Measurements from ENCODE around the gene MBTPS1.

MBTPS1 gene

DNA sequence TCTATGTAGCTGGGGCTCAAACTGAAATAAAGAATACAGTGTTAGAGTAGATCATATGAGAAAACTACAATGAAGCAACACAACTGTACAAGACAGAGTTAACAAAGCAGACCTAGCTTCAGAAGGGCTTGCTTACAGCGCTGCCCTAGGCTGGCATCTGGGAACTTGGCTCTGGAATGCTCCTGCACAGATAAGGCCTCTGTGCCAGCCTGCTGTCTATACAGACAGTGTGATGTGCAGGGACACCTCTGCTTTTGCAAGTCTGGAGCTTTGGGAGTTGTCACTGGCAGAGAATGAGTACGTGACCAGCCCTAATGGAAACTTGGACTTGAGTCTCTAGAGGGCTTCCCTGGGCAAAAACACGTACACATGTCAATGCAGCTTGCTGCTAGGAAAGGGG lies 42.0 kb downstream of the MBTPS1 start:
- DNase-seq (ENCODE audit: low read depth) = no peak

DNA sequence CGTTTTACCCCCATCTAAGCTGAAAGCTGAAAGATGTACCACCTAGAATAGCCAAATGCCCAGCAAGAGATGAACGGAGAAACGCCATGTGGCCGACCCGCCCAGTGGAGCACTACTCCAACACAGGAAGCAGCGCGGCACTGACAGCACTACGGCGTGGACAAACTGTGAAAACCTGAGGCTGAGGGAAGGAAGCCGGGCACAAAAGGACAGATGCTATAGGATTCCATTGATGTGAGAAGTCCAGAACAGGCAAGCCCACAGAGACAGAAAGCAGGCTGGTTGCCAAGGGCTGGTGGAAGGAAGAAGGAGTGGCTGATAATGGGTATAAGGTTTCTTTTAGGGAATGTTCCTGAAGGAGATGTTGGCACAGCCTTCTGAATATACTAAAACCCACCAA lies 44.7 kb downstream of the MBTPS1 start:
- DNase-seq (ENCODE audit: low read depth) = no peak

DNA sequence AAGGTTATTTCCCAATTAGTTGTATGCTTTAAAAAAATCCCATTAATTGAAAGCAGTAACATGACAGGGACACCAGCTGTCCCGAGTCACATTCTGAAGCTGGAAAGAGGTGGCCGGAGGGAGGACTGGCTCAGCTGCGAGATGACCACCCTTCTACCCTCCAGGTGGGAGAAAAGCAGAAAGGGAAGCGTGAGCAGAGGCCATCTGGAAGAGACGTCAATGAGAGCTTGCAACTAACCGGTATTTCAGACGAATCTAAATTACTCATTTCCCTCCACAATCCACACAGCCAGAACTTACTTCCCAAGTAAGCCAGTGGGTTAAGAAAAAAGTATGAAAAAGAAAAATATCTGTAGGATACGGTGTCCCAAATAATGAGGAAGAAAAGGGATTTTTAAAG lies 45.6 kb downstream of the MBTPS1 start:
- DNase-seq (ENCODE audit: low read depth) = no peak

DNA sequence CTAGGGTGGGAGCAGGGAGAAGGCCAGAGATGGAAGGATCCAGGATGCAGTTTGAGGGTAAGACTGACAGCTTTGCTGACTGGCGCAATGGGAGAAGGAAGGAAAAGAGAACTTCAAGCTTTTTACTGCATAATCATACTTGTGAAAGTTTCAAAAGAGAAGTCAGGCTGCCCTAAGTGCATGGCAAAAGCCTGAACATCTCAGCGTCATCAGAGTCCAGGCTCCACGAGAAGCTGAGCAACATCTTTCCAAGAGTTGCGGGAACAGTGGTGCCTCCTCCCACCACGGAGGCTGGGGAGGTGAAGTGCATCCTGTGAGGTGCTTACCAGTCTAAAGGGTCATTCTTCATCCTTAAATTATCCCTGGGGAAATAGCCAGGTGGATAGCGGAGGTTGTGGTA lies 47.2 kb downstream of the MBTPS1 start:
- no peak for DNase-seq (ENCODE audit: low read depth)

DNA sequence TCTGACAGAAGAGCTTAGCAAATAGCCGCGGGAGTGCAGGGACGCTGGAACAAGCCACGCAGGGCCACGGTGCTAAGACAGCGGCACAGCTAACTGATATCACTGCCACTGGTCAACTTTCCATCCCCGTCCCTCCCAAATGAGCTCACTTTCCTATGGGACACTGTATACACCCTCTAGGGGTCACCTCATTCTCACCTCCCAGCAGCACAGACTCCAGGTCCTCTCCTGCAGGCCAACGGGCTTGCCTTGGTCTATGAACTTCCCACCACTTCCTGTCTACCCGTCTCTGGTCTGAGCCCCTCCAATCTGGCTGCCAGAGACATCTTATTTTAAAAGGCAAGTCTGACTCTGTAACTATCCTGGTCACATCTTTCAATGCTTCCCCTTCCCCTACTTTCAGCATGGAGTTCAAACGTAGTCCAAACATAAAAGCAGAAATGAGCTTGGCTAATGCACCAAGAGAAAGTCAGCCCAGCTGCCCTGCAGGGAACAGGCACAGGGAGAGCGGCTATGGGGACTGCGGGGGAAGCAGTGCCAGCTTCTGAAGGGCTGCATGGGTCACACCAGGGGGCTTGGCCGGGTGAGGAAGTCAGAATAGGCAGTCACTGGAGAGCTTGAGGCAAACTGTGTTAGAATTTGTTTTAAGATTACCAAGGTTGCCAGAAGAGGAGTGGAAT lies 47.8 kb downstream of the MBTPS1 start:
- DNase-seq (ENCODE audit: low read depth) = no peak

DNA sequence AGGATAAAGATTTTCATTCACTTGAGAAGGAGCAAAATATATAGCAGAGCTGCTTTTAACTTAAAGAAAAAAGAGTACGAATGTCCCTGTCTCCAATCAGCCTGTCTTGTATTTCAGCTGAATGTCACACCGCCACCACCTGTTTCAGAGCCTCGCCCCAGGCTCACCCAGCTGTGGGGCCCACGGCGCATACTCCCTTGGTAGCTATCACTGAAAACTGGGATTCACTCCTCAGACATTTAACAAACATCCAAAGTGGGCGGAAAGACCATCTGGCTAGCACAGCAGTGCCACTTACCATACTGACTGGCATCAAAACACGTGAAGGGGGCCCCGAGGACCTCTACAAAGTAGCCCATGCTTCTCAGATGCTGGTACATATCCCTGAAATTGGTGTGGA lies 48.7 kb downstream of the MBTPS1 start:
- DNase-seq (ENCODE audit: low read depth) = no peak

DNA sequence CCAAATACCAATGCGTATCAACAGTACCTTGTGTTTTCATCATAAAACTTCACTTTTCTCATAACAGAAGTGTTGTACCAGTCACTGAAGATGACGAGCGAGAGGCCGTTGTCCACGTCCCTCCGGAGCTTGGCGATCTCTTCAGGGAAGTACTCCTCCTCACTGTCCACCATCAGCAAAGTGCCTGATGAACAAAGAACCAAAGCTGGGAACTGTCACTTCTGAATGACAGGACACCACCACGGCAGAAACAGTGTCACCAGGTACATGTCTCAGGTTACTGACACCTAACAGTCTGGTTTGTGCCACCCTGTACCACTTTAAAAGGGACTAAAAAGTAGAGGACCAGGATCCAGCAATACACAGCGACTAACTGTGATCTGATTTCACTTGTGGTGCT lies 49.1 kb downstream of the MBTPS1 start:
- no peak for DNase-seq (ENCODE audit: low read depth)

DNA sequence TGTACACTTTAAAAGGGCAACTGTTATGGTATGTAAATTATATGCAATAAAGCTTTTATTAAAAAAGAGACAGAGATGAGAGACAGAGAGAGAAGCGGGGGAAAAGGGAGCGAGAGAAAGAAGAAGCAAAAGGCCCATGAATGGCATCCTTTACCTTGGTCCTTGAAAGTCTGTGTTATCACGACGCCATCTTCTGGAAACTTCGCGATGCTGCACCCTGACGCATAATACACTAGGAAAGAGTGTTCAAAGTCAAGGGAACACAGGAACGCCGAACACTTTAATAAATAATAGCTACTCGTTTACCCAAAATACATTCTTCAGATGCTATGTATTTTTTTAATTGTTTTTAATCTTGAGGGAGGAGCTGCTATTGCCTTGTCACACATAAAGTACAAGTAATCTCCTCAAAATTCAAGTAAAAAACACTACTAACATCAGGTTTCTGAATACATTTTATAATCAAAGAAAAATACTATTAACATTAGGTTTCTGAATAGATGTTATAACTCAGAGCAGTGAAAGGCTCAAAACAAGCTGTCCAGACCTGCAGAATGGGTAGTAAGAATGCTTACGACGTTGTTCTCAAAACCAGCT lies 51.1 kb downstream of the MBTPS1 start:
- DNase-seq (ENCODE audit: low read depth) = no peak

DNA sequence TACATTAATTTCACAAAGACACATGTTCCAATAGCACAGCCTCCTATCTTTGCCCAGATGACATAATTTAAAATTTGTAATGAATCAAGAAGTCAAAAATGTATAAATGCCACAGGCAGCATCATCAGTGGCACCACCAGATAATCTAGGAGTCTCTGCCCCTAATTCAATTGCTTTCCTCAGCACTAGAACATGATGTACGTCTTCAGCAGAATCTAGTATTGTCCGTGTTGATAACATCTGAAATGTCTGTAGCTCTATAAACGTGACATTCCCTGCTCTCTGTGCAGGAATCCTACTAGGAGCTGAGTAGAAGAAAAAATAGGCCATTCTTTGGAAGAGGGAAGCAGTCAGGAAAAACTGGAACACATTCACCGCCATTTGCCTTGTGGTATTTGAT lies 52.8 kb downstream of the MBTPS1 start:
- DNase-seq (ENCODE audit: low read depth) = no peak

DNA sequence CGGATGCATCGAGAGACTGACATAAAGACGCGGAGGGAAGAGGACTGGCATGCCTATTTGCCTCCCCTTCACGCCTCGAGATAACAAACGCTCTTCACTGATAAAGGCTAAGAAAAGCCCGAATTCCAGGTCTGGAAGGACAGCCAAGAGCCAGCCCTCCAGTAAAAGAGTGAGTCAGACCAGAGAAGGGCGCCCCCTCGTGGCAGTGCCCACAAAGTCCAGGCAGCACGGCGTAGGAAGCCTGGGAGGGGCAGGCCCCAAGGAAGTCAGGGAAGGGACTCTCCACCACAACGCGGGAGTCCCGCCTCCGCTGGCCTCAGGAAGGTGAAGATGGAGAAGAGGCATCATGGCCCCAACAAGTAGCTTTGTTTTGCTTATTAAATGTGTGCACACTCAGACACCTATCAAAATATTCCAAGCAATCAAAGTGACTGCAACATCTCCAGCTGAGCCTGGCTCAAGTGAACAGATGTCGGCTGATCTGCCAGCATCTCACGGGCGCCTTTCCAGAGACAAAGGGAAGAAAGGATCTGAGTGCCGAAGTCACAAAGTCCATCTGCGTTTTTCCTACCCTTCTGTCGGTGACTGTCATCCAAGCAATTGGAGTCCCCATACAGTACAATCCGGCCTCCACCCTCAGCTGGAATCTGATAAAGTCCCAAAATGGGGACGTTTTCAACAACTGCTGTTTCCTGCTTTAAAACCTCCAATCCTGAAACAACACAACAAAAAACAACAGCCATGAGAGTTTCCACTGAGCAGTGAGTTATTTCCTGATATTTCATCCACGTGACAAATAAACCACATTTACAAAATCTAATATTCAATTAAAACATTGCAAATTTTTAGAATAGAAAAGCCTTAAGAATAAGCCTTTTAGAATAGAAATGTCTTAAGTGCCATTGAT lies 53.8 kb downstream of the MBTPS1 start:
- peak; percentile 60 for DNase-seq (ENCODE audit: low read depth)

DNA sequence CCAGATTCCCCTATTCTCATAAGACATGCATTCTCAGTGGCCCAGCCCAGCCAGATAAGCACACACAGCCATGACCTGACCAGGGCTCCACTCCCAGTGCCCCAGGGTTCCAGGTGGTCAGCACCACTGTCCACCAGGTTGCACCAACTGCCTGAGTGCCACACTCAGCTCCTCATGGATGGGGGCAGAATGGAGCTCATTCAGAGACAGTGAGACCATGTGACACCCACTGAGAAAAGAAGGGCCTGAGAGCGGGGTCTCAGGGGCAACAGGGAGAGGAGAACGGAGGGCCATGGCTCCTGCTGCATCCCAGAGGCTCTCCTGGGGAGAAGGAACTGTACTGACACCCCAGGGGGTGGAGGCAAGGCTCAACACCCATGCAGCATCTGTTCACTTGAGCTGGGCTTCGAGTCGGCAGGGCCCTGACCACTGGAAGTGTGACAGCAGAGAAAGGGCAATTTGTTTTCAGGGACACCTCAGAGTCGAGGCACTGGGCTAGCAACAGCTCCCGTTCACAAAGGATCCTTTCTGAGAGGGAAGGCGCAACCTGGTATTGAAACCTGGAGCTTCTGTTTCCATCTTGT lies 55.4 kb downstream of the MBTPS1 start:
- DNase-seq (ENCODE audit: low read depth) = no peak

DNA sequence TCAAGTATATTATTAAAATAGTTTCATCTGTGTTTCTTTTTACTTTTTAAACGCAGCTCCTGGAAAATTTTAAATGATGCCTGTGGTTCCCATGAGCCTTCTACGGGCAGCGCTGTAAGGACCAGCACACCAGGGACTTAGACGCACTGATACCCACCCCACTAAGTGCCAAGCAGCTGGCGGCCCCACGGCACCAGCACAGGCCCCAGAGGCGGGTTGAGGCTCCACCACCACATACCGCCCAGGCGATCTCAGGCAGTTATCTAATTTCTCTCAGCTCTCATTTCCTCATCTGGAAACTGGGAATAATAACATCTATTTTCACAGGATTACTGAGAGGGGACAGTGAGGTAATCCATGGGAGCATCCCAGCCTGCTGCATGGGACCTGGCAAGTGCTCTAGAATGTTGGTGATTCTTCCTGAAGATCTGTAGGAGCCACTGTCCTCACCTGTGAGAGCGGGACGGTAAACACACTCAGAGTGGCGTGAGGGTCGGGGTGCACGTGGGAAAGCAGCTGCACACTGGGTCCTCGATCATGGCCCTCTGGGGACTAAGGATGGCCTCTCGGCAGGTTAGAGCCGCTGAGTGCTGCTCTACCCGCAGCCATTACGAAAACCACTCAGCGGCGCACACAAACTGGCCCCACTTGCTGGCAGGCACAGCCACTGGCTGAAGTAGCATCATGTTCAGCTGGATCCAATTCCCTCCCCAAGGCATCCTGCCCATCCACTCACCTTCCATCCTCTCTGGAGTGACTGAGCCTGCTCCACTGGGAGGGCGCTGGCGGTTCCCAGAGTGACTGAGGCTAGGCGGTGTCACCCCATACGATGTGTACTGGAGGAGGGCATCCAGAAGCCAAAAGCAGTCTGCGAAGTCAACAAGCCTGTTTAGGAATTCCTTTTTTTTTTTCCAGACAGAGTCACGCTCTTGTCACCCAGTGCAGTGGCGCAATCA lies 56.5 kb downstream of the MBTPS1 start:
- DNase-seq (ENCODE audit: low read depth) = no peak

DNA sequence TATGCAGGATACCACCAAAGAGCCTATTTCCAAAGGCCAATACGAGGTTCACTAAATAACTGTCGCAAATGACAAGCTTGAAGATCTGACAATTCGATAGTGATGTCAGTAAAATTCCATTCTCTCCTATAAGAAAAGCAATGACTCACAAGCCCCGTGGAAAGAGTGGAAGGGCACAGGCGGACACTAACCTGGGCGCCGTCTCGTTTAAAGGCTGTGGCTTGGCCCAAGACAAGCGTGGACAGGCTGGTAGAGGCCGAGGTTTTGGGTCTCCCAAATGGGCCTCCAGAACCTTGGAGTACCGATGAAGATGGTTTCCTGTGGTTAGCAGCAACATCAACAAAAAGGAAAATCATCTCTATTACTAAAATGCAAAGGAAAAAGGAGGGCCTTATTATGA lies 57.6 kb downstream of the MBTPS1 start:
- no peak for DNase-seq (ENCODE audit: low read depth)

DNA sequence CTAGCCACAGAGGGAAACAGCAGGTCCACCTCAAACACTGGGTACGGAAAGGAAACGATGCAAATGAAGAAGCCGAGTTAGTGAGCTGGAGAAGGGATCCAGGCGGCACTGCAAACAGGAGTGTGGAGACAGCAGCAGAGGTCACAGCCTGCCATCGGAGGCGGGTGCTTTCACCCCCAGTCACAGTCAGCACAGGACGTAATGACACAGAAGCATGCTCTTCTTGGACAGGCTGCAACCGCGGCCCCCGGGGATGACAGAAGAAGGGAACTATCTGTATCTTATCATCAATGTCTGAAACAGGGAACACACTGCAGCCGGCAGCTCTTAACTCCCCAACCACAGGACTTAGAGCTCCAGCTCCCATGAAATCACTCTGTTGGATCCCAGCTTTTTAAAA lies 58.1 kb downstream of the MBTPS1 start:
- DNase-seq (ENCODE audit: low read depth) = no peak

DNA sequence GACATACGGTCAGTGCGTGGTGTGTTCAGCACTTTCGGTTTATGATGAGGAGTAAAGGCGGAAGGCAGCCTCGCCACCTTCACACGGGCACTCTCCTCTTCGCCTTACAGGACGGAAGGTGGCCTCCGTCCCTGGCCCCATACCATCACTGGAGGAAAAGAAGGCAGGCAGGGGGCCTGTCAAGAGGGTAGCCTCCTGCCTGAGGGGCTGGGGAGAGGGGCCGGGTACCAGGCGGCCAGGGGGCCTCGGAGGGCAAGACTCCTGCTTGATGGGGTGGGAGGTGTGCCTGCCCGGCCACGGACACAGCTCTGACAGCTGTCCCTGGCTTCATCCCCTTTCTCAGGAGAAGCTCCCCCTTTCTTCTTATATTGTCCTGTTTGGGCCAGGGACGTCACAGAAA lies 58.5 kb downstream of the MBTPS1 start:
- DNase-seq (ENCODE audit: low read depth) = no peak

DNA sequence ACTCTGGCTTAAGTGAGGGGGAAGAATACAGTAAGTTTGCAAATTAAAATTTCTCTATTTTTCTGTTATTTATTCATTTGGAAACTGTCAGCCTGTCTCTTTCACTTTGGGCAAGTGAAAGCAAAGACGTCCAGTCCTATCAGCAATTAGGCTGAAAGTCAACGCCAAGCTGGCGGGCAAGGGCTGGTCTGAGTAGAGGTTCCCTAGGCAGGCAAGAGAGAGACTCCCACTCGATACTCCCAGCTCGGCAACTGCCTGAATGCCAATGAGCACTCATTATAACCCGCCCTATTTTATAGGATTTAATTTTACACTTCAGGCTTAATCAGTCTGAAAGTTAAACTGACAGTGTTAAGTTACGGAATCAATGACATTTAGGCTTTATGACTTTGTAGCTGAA lies 59.8 kb downstream of the MBTPS1 start:
- no peak for DNase-seq (ENCODE audit: low read depth)

DNA sequence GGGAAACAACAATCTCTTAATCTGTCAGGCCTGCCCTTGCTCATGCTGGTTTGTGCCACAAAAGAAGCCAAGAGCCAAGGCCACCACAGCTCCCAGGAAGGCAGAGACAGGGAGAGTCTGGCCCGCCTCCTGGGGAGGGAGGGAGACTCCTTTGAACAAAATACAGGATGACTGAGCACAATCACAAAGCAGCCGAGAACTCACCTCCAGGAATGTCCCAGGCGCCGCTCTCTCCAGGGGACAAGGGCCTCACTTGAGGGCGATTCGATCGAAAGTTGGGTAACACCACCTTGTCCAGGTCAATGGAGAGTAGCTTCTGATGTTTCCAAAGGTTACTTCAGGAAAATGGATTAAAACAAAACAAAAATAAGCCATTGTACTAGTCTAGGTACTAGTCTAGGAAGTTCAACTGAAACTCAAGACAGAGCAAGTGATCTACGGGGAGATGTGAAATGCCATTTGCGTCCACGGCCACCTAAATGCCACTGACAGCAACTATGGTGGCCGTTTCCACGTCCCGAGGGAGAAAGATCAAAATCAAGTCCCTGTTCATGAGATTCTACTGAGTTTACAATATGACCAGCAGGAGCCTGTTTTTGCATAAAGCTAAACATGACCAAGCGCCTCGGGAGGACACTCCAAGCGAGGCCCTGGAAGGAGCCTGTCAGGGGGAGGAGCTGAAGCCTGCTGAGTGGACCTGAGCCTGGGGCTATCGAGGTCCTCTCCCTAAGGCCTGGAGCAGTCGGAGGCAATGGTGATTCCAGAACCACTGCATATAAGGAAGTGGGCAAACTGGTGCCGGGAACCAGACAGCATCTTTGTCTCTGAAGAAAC lies 60.7 kb downstream of the MBTPS1 start:
- DNase-seq (ENCODE audit: low read depth) = no peak

DNA sequence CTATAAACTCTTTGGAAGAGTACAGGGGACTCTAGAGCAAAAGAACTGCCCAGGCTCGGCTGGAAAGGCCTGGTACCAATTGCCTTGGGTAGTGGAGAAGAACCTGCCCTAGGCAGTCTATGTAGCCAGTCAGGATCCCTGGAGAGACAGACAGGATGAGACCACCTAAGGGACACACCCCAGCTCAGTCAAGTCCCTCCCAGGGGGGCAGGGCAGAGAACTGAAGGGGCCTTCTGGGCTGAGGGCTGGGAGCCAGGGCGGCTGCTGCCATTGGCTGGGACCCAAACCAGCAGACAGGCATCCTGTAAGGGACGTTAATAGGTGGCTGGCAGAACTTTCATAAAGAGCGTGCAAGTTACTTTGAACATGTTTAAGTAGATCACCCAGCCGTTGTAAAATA lies 61.4 kb downstream of the MBTPS1 start:
- no peak for DNase-seq (ENCODE audit: low read depth)

DNA sequence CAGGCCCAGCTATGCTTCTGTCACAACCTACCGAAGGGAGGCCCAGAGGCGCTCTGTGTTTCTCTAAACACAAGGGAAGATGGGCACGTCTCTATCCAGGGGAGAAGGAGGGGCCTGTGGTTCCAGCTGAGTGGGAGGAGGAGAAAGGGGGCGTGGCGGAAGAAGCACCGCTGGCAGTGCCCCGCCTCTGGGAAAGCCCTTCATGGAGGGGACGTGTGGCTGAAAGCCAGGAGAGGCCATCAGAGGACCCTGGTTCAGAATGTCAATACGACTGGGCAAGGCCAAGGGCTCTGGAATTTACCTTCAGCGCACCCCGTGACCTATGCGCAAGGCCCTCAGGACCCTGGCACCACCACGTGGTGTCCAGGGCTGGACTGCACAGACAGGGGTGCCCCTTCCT lies 61.8 kb downstream of the MBTPS1 start:
- DNase-seq (ENCODE audit: low read depth) = no peak

DNA sequence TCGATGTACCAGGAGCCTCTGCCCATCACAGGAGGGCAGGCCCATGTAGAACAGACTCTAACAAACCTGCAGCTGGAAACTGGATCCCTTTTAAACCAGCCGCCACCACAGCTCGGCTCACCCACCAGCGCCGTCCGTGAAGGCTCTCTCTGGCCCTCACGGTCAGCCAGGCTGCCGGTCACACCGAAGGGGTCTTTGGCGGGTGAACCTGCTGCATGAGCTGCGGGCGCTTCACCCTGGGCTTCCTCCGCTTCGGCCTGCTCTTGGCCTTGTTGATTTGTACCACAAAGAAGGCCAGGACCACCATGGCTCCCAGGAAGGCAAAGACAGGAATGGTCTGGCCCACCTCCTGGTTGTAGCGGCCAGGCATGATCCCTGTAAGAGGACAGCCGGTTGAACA lies 62.5 kb downstream of the MBTPS1 start:
- no peak for DNase-seq (ENCODE audit: low read depth)

DNA sequence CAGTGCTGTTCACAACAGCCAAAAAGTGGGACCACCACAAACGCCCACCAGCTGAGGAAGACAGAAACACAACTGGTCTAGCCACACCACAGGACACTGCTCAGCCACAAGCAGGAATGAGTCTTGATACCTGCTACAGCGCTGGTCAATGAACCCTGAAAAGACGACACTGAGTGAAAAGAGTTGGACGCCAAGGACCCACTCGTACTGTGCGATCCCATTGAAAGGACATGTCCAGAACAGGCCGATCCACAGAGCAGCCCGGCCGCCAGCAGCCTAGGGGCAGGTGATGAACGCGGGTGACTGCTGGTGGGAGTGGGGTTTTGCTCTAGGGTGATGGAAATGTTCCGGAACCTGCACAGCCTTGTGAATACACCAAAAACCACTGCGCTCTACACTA lies 63.5 kb downstream of the MBTPS1 start:
- DNase-seq (ENCODE audit: low read depth) = no peak

Measured in activated T-cell treated with anti-CD3 and anti-CD28 coated beads for 48 hours (primary cell).